Measurements from ENCODE around the gene LSS.

- TF ChIP-seq EP300 (IDR thresholded peaks at IDR 0.05): no peak
- TF ChIP-seq CTCF (IDR thresholded peaks at IDR 0.05): no peak
- no peak for TF ChIP-seq POLR2AphosphoS5 (IDR thresholded peaks at IDR 0.05)
These were observed 86.6 kb downstream of the LSS start for GRCh38 chr21:46141767-46142581.
